ENCODE measurements around the gene TBC1D9. TPM values are rescaled to one million over a fixed set of nuclear protein-coding genes. Genes with fewer than 3 reads are reported as not detected.
A peak's percentile ranks its signal among the peaks of the same experiment; 100 is the strongest.

TBC1D9 gene
- total RNA-seq, 4 donors from 2014 or later: 1.5 to 3.5 (median 2.2) TPM

GRCh38 chr4:140774510-140774909 is 18.3 kb upstream of the TBC1D9 start:
- H3K4me3 ChIP-seq: no peak overlapping the region
- TF ChIP-seq POLR2A (IDR thresholded peaks at IDR 0.05) (no peak), CTCF (IDR thresholded peaks at IDR 0.05 in 4 of 5, conservative IDR thresholded peaks at IDR 0.05 in 1 of 5) (no peak)
- in situ Hi-C loops (cut with MboI; ENCODE audit: low sequenced_read_pairs in 4 of 4): no loop called here
- intact Hi-C loops (cut with DNase I; ENCODE audit: low total_unique reads): no loop called here
- DNase-seq (no peak), ATAC-seq (no peak)
- H3K36me3 ChIP-seq: no peaks in the 10 kb centered on the region
- no peaks in the 10 kb centered on the region for H3K4me1 ChIP-seq
- no peaks in the 10 kb centered on the region for H3K27me3 ChIP-seq
- no peak overlapping the region for H3K27ac ChIP-seq
- H3K9me3 ChIP-seq: no peaks in the 10 kb centered on the region

GRCh38 chr4:140769209-140769608 is 13.0 kb upstream of the TBC1D9 start:
- in situ Hi-C loops (cut with MboI; ENCODE audit: low sequenced_read_pairs in 4 of 4) (no loop called here), intact Hi-C loops (cut with DNase I; ENCODE audit: low total_unique reads) (no loop called here)
- Histone ChIP-seq H3K36me3 (no peaks in the 10 kb centered on the region), H3K27ac (no peak overlapping the region), H3K4me1 (no peaks in the 10 kb centered on the region), H3K4me3 (no peak overlapping the region), H3K27me3 (no peaks in the 10 kb centered on the region), H3K9me3 (no peaks in the 10 kb centered on the region)
- DNase-seq (no peak), ATAC-seq (no peak)
- TF ChIP-seq POLR2A (IDR thresholded peaks at IDR 0.05) (no peak), CTCF (IDR thresholded peaks at IDR 0.05 in 4 of 5, conservative IDR thresholded peaks at IDR 0.05 in 1 of 5) (no peak)

GRCh38 chr4:140764785-140765392 is 8.7 kb upstream of the TBC1D9 start:
- in situ Hi-C loops (cut with MboI; ENCODE audit: low sequenced_read_pairs in 4 of 4) (no loop called here), intact Hi-C loops (cut with DNase I; ENCODE audit: low total_unique reads) (no loop called here)
- no peak for ATAC-seq
- H3K36me3 ChIP-seq: no peaks in the 10 kb centered on the region
- no peaks in the 10 kb centered on the region for H3K27me3 ChIP-seq
- H3K4me1 ChIP-seq: no peaks in the 10 kb centered on the region
- no peak for TF ChIP-seq CTCF (IDR thresholded peaks at IDR 0.05 in 4 of 5, conservative IDR thresholded peaks at IDR 0.05 in 1 of 5)
- TF ChIP-seq POLR2A (IDR thresholded peaks at IDR 0.05): no peak
- no peak overlapping the region for H3K4me3 ChIP-seq
- DNase-seq: no peak
- H3K9me3 ChIP-seq: no peaks in the 10 kb centered on the region
- H3K27ac ChIP-seq: no peak overlapping the region

- in situ Hi-C loops (cut with MboI; ENCODE audit: low sequenced_read_pairs in 4 of 4) (no loop called here), intact Hi-C loops (cut with DNase I; ENCODE audit: low total_unique reads) (no loop called here)
- DNase-seq: no peak
- H3K27me3 ChIP-seq: no peaks in the 10 kb centered on the region
- no peaks in the 10 kb centered on the region for H3K4me1 ChIP-seq
- TF ChIP-seq CTCF (IDR thresholded peaks at IDR 0.05 in 4 of 5, conservative IDR thresholded peaks at IDR 0.05 in 1 of 5): no peak
- no peak for TF ChIP-seq POLR2A (IDR thresholded peaks at IDR 0.05)
- H3K36me3 ChIP-seq: no peaks in the 10 kb centered on the region
- no peaks in the 10 kb centered on the region for H3K9me3 ChIP-seq
- no peak for ATAC-seq
- H3K27ac ChIP-seq: no peak overlapping the region
- no peak overlapping the region for H3K4me3 ChIP-seq
Measured at GRCh38 chr4:140762202-140762601, 6.0 kb upstream of the TBC1D9 start.

GRCh38 chr4:140757232-140757630 is 1.0 kb upstream of the TBC1D9 start:
- Histone ChIP-seq H3K27me3 (peaks cover 0 to 14% (median 7%) of the 10 kb centered on the region in 3 donors), H3K27ac (peak overlapping the region; percentile 79 to 86 (median 81))
- intact Hi-C loops (cut with DNase I; ENCODE audit: low total_unique reads): no loop called here

More at GRCh38 chr4:140757232-140757630, 1.0 kb upstream of the TBC1D9 start:
- in situ Hi-C loops (cut with MboI; ENCODE audit: low sequenced_read_pairs in 4 of 4): no loop called here
- H3K4me3 ChIP-seq: peak overlapping the region; percentile 59 to 75 (median 69)
- H3K9me3 ChIP-seq: no peaks in the 10 kb centered on the region
- no peaks in the 10 kb centered on the region for H3K4me1 ChIP-seq
- ATAC-seq: no peak
- DNase-seq: no peak
- TF ChIP-seq POLR2A (IDR thresholded peaks at IDR 0.05) (no peak), CTCF (IDR thresholded peaks at IDR 0.05 in 4 of 5, conservative IDR thresholded peaks at IDR 0.05 in 1 of 5) (no peak)
- H3K36me3 ChIP-seq: no peaks in the 10 kb centered on the region
